ENCODE results near the gene AQR. TPM values are rescaled to one million over a fixed set of nuclear protein-coding genes. Genes with fewer than 3 reads are reported as not detected.
"Not testable (repeated sequence)": the region's sequence is repeated elsewhere in the genome, so short reads cannot be mapped to it uniquely, and the experiment has no call there.

The AQR gene
- total RNA-seq, 8 experiments from 2014 or later, result 14.9 to 46.9 (median 19.5) TPM

DNA sequence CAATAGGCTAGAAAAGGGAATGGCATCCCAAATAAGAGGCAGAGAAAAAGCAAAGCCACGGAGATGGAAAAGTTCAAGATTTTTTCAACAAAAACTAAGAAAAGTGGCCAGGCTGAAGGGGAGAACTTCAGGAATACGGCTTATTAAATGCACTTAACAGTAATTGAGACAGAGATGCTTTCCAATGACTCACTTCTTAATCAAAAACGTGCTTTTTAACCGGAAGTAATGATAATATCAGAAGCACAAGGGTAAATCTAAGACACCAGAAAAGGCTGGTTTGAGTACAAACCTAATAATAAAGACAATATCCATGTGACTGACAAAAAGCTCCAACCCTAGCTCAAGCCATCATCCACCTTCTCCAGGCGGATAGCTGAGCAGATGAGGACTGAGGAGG is 149.4 kb downstream of the AQR start:
- H3K4me1 ChIP-seq (replicated peaks in 1 of 2), result no peaks in the 10 kb centered on the region
- H3K4me3 ChIP-seq, result no peak overlapping the region
- no peak for ATAC-seq (replicated peaks in 6 of 8)
- in situ Hi-C loops (cut with MboI; ENCODE audit: low pct_unique_long_range_greater_than_20kb in 2 of 9, low sequenced_read_pairs in 9 of 9, unreplicated experiment in 9 of 9), result loop anchor here in 1 of 9 experiments (25.0 kb wide), 1 partner anchor 108 kb away; no protein-coding TSS in a partner anchor
- 0 to 82% (median 67%) methylated on average over 3 to 5 of the region's 5 CpGs for WGBS, 10 experiments
- no peak overlapping the region for H3K27ac ChIP-seq

DNA sequence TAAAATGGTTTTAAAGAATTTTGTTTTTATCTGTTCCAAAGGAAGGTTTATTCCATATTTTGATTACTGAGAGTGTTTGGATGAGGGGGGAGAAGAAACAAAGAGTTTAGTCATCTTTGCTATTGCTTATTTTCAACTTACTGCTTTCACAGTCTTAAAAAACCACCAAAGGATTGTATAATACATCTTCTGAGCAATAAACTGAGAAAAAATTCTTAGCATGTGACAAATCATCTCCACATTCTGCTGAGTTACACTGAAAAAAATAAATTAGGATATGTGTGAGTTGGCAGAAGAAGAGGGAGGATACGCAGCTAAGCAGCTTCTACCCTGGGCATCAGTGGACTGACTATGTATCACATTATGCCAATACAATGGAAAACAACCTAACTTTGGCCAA is 151.0 kb downstream of the AQR start:
- in situ Hi-C loops (cut with MboI; ENCODE audit: low pct_unique_long_range_greater_than_20kb in 2 of 9, low sequenced_read_pairs in 9 of 9, unreplicated experiment in 9 of 9), result loop anchor here in 1 of 9 experiments (25.0 kb wide), 1 partner anchor 106 kb away; no protein-coding TSS in a partner anchor
- no peaks in the 10 kb centered on the region for H3K4me1 ChIP-seq (replicated peaks in 1 of 2)
- no peak overlapping the region for H3K4me3 ChIP-seq
- ATAC-seq (replicated peaks in 6 of 8), result no peak
- no peak overlapping the region for H3K27ac ChIP-seq
- 13 to 100% (median 90%) methylated on average over 1 of the region's 1 CpG; no CpG with 5 or more reads in 5 of the 10 experiments for WGBS, 10 experiments

GRCh38 chr15:34815836-34816235 is 153.7 kb downstream of the AQR start:
- WGBS, 10 experiments, result 0 to 86% (median 57%) methylated on average over 1 of the region's 1 CpG; no CpG with 5 or more reads in 1 of the 10 experiments
- H3K4me3 ChIP-seq, result no peak overlapping the region

DNA sequence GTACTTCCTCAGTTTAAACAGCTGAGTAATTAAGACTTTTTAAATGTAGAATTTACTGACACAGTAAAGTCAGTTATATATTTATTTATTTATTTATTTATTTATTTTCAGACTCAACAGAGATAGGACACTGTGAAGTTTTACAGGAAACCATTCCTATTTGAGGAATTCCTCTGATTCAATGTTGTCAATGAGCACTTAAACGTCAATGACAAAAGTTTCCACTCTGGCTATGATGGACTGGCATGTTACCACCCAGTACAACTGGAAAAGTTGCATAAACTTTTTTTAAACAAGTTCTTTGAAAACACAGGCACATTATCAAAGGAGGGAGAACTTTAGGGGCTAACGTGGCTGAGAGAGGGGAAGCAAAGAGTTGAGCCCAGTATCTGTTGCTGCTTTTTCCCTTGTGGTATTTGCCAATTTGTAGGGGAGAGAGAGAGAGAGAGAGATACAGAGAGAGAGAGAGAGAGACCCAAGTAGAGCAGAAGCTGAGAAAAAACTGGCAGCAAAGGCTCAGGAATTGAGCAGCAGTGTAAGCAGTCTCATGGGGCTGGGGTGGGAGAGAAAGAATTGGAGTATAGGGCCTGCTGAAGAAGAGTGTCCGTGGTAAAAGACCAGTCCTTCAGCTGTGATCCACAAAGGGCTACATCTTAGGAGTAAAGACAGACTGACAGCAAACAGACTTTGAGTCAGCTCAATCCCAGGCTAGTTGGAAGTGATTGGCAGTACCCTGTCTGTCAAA is 155.9 kb downstream of the AQR start:
- ATAC-seq (replicated peaks in 6 of 8), result no peak
- no peak overlapping the region for H3K4me3 ChIP-seq
- no peaks in the 10 kb centered on the region for H3K4me1 ChIP-seq (replicated peaks in 1 of 2)
- in situ Hi-C loops (cut with MboI; ENCODE audit: low pct_unique_long_range_greater_than_20kb in 2 of 9, low sequenced_read_pairs in 9 of 9, unreplicated experiment in 9 of 9), result loop anchor here in 1 of 9 experiments (25.0 kb wide), 1 partner anchor 101 kb away; no protein-coding TSS in a partner anchor
- no peak overlapping the region for H3K27ac ChIP-seq
- WGBS, 10 experiments, result 46 to 83% (median 62%) methylated on average over 2 to 3 of the region's 3 CpGs; no CpG with 5 or more reads in 2 of the 10 experiments

More at GRCh38 chr15:34815836-34816235, 153.7 kb downstream of the AQR start:
- Histone ChIP-seq H3K27ac (no peak overlapping the region), H3K4me1 (replicated peaks in 1 of 2) (no peaks in the 10 kb centered on the region)
- in situ Hi-C loops (cut with MboI; ENCODE audit: low pct_unique_long_range_greater_than_20kb in 2 of 9, low sequenced_read_pairs in 9 of 9, unreplicated experiment in 9 of 9), result loop anchor here in 1 of 9 experiments (25.0 kb wide), 1 partner anchor 104 kb away; no protein-coding TSS in a partner anchor
- ATAC-seq (replicated peaks in 6 of 8), result no peak

DNA sequence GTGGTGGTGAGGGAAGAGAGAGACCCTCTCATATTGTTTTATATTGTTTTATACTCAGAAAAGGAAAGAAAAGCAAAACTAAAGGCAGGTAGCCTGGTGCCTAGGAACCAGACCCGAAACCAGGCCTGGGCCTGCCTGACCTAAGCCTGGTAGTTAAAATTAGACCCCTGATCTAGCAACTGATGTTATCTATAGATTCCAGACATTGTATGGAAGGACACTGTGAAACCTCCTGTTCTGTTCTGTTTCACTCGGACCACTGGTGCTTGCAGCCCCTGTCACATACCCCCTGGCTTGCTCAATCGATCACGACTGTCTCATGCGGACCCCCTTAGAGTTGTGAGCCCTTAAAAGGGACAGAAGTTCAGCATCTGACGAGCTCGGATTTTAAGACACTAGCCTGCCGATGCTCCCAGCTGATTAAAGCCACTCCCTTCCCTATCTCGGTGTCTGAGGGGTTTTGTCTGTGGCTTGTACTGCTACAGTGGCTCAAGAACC is 156.6 kb downstream of the AQR start:
- H3K27ac ChIP-seq; H3K4me3 ChIP-seq; ATAC-seq (replicated peaks in 6 of 8); H3K4me1 ChIP-seq (replicated peaks in 1 of 2): not testable (repeated sequence)
- WGBS, 10 experiments, result 0 to 100% (median 70%) methylated on average over 1 to 6 of the region's 9 CpGs; no CpG with 5 or more reads in 1 of the 10 experiments
- in situ Hi-C loops (cut with MboI; ENCODE audit: low pct_unique_long_range_greater_than_20kb in 2 of 9, low sequenced_read_pairs in 9 of 9, unreplicated experiment in 9 of 9), result loop anchor here in 1 of 9 experiments (25.0 kb wide), 1 partner anchor 101 kb away; no protein-coding TSS in a partner anchor

GRCh38 chr15:34812369-34812768 is 157.2 kb downstream of the AQR start:
- WGBS, 10 experiments, result 8 to 100% (median 67%) methylated on average over 1 of the region's 1 CpG; no CpG with 5 or more reads in 1 of the 10 experiments
- in situ Hi-C loops (cut with MboI; ENCODE audit: low pct_unique_long_range_greater_than_20kb in 2 of 9, low sequenced_read_pairs in 9 of 9, unreplicated experiment in 9 of 9), result loop anchor here in 1 of 9 experiments (25.0 kb wide), 1 partner anchor 100 kb away; no protein-coding TSS in a partner anchor
- no peak overlapping the region for H3K27ac ChIP-seq

GRCh38 chr15:34810443-34811129 is 159.0 kb downstream of the AQR start:
- H3K4me3 ChIP-seq, result no peak overlapping the region
- 4 to 100% (median 86%) methylated on average over 1 to 5 of the region's 5 CpGs; no CpG with 5 or more reads in 2 of the 10 experiments for WGBS, 10 experiments
- ATAC-seq (replicated peaks in 6 of 8), result peak in 2 of 8 experiments; percentile 87 to 91
- no peaks in the 10 kb centered on the region for H3K4me1 ChIP-seq (replicated peaks in 1 of 2)
- in situ Hi-C loops (cut with MboI; ENCODE audit: low pct_unique_long_range_greater_than_20kb in 2 of 9, low sequenced_read_pairs in 9 of 9, unreplicated experiment in 9 of 9), result loop anchor here in 1 of 9 experiments (25.0 kb wide), 1 partner anchor 98 kb away; no protein-coding TSS in a partner anchor
- no peak overlapping the region for H3K27ac ChIP-seq

More at GRCh38 chr15:34812369-34812768, 157.2 kb downstream of the AQR start:
- Histone ChIP-seq H3K4me3 (no peak overlapping the region), H3K4me1 (replicated peaks in 1 of 2) (no peaks in the 10 kb centered on the region)
- ATAC-seq (replicated peaks in 6 of 8), result no peak

GRCh38 chr15:34809186-34809585 is 160.4 kb downstream of the AQR start:
- in situ Hi-C loops (cut with MboI; ENCODE audit: low pct_unique_long_range_greater_than_20kb in 2 of 9, low sequenced_read_pairs in 9 of 9, unreplicated experiment in 9 of 9), result loop anchor here in 1 of 9 experiments (25.0 kb wide), 1 partner anchor 97 kb away; no protein-coding TSS in a partner anchor
- no peak for ATAC-seq (replicated peaks in 6 of 8)
- H3K4me3 ChIP-seq, result no peak overlapping the region
- 40 to 85% (median 69%) methylated on average over 1 to 3 of the region's 3 CpGs for WGBS, 10 experiments
- H3K4me1 ChIP-seq (replicated peaks in 1 of 2), result peaks cover 0 to 6% of the 10 kb centered on the region in 2 donors
- no peak overlapping the region for H3K27ac ChIP-seq

- H3K4me1 ChIP-seq (replicated peaks in 1 of 2), result peaks cover 0 to 9% of the 10 kb centered on the region in 2 donors
- H3K4me3 ChIP-seq, result no peak overlapping the region
- no peak overlapping the region for H3K27ac ChIP-seq
- no peak for ATAC-seq (replicated peaks in 6 of 8)
- in situ Hi-C loops (cut with MboI; ENCODE audit: low pct_unique_long_range_greater_than_20kb in 2 of 9, low sequenced_read_pairs in 9 of 9, unreplicated experiment in 9 of 9), result loop anchor here in 1 of 9 experiments (25.0 kb wide), 1 partner anchor 96 kb away; no protein-coding TSS in a partner anchor
- 30 to 90% (median 77%) methylated on average over 1 to 3 of the region's 3 CpGs; no CpG with 5 or more reads in 1 of the 10 experiments for WGBS, 10 experiments
Measured at GRCh38 chr15:34808016-34808415, 161.5 kb downstream of the AQR start.

GRCh38 chr15:34807241-34807640 is 162.3 kb downstream of the AQR start:
- not testable (repeated sequence) for H3K27ac ChIP-seq; H3K4me1 ChIP-seq (replicated peaks in 1 of 2); ATAC-seq (replicated peaks in 6 of 8); H3K4me3 ChIP-seq
- 84 to 100% (median 94%) methylated on average over 2 to 6 of the region's 8 CpGs; no CpG with 5 or more reads in 2 of the 10 experiments for WGBS, 10 experiments
- in situ Hi-C loops (cut with MboI; ENCODE audit: low pct_unique_long_range_greater_than_20kb in 2 of 9, low sequenced_read_pairs in 9 of 9, unreplicated experiment in 9 of 9), result loop anchor here in 1 of 9 experiments (25.0 kb wide), 1 partner anchor 95 kb away; no protein-coding TSS in a partner anchor

- no peak overlapping the region for H3K27ac ChIP-seq
- ATAC-seq (replicated peaks in 6 of 8), result no peak
- in situ Hi-C loops (cut with MboI; ENCODE audit: low pct_unique_long_range_greater_than_20kb in 2 of 9, low sequenced_read_pairs in 9 of 9, unreplicated experiment in 9 of 9), result loop anchor here in 1 of 9 experiments (25.0 kb wide), 1 partner anchor 92 kb away; no protein-coding TSS in a partner anchor
- H3K4me3 ChIP-seq, result no peak overlapping the region
- 36 to 80% (median 68%) methylated on average over 1 to 3 of the region's 3 CpGs; no CpG with 5 or more reads in 3 of the 10 experiments for WGBS, 10 experiments
- H3K4me1 ChIP-seq (replicated peaks in 1 of 2), result peaks cover 0 to 9% of the 10 kb centered on the region in 2 donors
Measured at GRCh38 chr15:34804776-34805175, 164.8 kb downstream of the AQR start.

DNA sequence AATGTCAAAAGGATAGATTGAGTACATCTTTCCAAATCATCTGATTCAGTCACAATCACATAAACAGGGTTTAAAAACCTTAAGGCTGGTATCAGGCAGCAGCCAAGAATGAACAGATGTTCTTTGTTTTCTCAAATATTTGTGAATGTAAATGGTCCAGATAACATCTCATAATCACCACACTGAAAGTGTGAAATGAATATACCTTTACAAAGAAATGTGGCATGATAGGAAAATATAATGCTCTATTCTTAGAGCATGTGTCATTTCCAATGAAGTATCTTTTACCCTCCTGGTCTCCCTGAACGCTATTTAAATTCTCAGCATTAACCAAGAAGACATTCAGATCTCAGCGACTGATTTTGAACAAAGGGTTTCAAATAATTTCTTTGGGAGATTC is 165.4 kb downstream of the AQR start:
- Histone ChIP-seq H3K4me3 (no peak overlapping the region), H3K4me1 (replicated peaks in 1 of 2) (peaks cover 0 to 9% of the 10 kb centered on the region in 2 donors), H3K27ac (no peak overlapping the region)
- ATAC-seq (replicated peaks in 6 of 8), result no peak
- in situ Hi-C loops (cut with MboI; ENCODE audit: low pct_unique_long_range_greater_than_20kb in 2 of 9, low sequenced_read_pairs in 9 of 9, unreplicated experiment in 9 of 9), result loop anchor here in 1 of 9 experiments (25.0 kb wide), 1 partner anchor 92 kb away; no protein-coding TSS in a partner anchor
- 56 to 94% (median 86%) methylated on average over 1 to 2 of the region's 2 CpGs; no CpG with 5 or more reads in 1 of the 10 experiments for WGBS, 10 experiments

Data from motor neuron (in vitro differentiated cells).